ENCODE data around the gene FBXW8. TPM values are rescaled to one million over a fixed set of nuclear protein-coding genes. Genes with fewer than 3 reads are reported as not detected.

FBXW8 gene
- total RNA-seq, 1 donor from 2014 or later: 3.3 TPM

GRCh38 chr12:117005417-117006046 lies 94.8 kb downstream of the FBXW8 start:
- no peak for DNase-seq (ENCODE audit: low spot score in 2 of 2)
- no peak overlapping the region for H3K27ac ChIP-seq
- TF ChIP-seq CTCF (IDR thresholded peaks at IDR 0.05): no peak
- H3K4me1 ChIP-seq: no peaks in the 10 kb centered on the region
- H3K27me3 ChIP-seq: no peaks in the 10 kb centered on the region
- H3K4me3 ChIP-seq: no peak overlapping the region
- H3K9me3 ChIP-seq: no peaks in the 10 kb centered on the region
- peaks cover 22 to 34% of the 10 kb centered on the region in 2 donors for H3K36me3 ChIP-seq
- intact Hi-C loops (cut with DNase I): no loop called here

- DNase-seq (ENCODE audit: low spot score in 2 of 2): no peak
- Histone ChIP-seq H3K27ac (no peak overlapping the region), H3K36me3 (peaks cover 24 to 40% of the 10 kb centered on the region in 2 donors), H3K4me1 (no peaks in the 10 kb centered on the region), H3K27me3 (no peaks in the 10 kb centered on the region), H3K4me3 (no peak overlapping the region), H3K9me3 (no peaks in the 10 kb centered on the region)
- intact Hi-C loops (cut with DNase I): no loop called here
- no peak for TF ChIP-seq CTCF (IDR thresholded peaks at IDR 0.05)
Measured at GRCh38 chr12:117006333-117006732, 95.6 kb downstream of the FBXW8 start.

GRCh38 chr12:117007577-117007976 lies 96.8 kb downstream of the FBXW8 start:
- Histone ChIP-seq H3K36me3 (peaks cover 24 to 51% of the 10 kb centered on the region in 2 donors), H3K4me3 (no peak overlapping the region), H3K27me3 (no peaks in the 10 kb centered on the region), H3K9me3 (no peaks in the 10 kb centered on the region), H3K27ac (no peak overlapping the region), H3K4me1 (no peaks in the 10 kb centered on the region)
- no peak for DNase-seq (ENCODE audit: low spot score in 2 of 2)
- intact Hi-C loops (cut with DNase I): no loop called here
- no peak for TF ChIP-seq CTCF (IDR thresholded peaks at IDR 0.05)

GRCh38 chr12:117009759-117010158 lies 99.0 kb downstream of the FBXW8 start:
- H3K4me3 ChIP-seq: no peak overlapping the region
- no peak for DNase-seq (ENCODE audit: low spot score in 2 of 2)
- peaks cover 0 to 19% of the 10 kb centered on the region in 2 donors for H3K9me3 ChIP-seq
- no peaks in the 10 kb centered on the region for H3K4me1 ChIP-seq
- peaks cover 31 to 63% of the 10 kb centered on the region in 2 donors for H3K36me3 ChIP-seq
- intact Hi-C loops (cut with DNase I): no loop called here
- no peak for TF ChIP-seq CTCF (IDR thresholded peaks at IDR 0.05)
- no peak overlapping the region for H3K27ac ChIP-seq
- no peaks in the 10 kb centered on the region for H3K27me3 ChIP-seq

GRCh38 chr12:117010693-117011451 lies 100.1 kb downstream of the FBXW8 start:
- TF ChIP-seq CTCF (IDR thresholded peaks at IDR 0.05): no peak
- no peak for DNase-seq (ENCODE audit: low spot score in 2 of 2)
- Histone ChIP-seq H3K27me3 (no peaks in the 10 kb centered on the region), H3K9me3 (peaks cover 0 to 24% of the 10 kb centered on the region in 2 donors), H3K27ac (no peak overlapping the region), H3K4me1 (no peaks in the 10 kb centered on the region), H3K4me3 (no peak overlapping the region), H3K36me3 (peaks cover 33 to 63% of the 10 kb centered on the region in 2 donors)
- intact Hi-C loops (cut with DNase I): no loop called here

Data from ascending aorta (tissue), 2 donors.